Measurements from ENCODE around the gene HOXB1. TPM values are rescaled to one million over a fixed set of nuclear protein-coding genes. Genes with fewer than 3 reads are reported as not detected.

The HOXB1 gene
- polyA plus RNA-seq, 1 donor (not counting 4 experiments of a cell fraction or from before 2014, with no cell fraction given) = not detected

- Histone ChIP-seq H4K20me1 (ENCODE audit: control insufficient read depth, extremely low read depth, insufficient read depth, low read length) (no peaks in the 10 kb centered on the region), H3K9me3 (ENCODE audit: control insufficient read depth, low read depth, low read length) (no peaks in the 10 kb centered on the region), H3K4me2 (ENCODE audit: control insufficient read depth, extremely low read depth, insufficient read depth, low read depth, low read length) (no peak overlapping the region), H3K9me1 (ENCODE audit: control insufficient read depth, extremely low read depth, insufficient read depth, low read length) (no peaks in the 10 kb centered on the region), H3K27ac (ENCODE audit: control insufficient read depth, insufficient read depth, low read length) (no peak overlapping the region), H3K79me2 (ENCODE audit: control insufficient read depth, insufficient read depth, low read length) (no peaks in the 10 kb centered on the region), H3K4me1 (ENCODE audit: control insufficient read depth, extremely low read depth, insufficient read depth, low read length) (no peaks in the 10 kb centered on the region), H3K4me3 (ENCODE audit: control insufficient read depth in 2 of 3, extremely low read depth in 1 of 3, insufficient read depth in 2 of 3, low read depth in 1 of 3, low read length in 3 of 3) (no peak overlapping the region), H3K36me3 (ENCODE audit: control insufficient read depth in 2 of 2, extremely low read depth in 1 of 2, insufficient read depth in 2 of 2, low read length in 2 of 2) (no peaks in the 10 kb centered on the region), H3K9ac (ENCODE audit: control insufficient read depth, extremely low read depth, insufficient read depth, low read length) (no peak overlapping the region), H2AFZ (ENCODE audit: control insufficient read depth, low read length) (no peak overlapping the region), H3K27me3 (ENCODE audit: control insufficient read depth, extremely low read depth, insufficient read depth, low read length) (peaks cover 14% of the 10 kb centered on the region)
- TF ChIP-seq CTCF (optimal IDR thresholded peaks at IDR 0.05 in 1 of 3, IDR thresholded peaks at IDR 0.05 in 1 of 3, conservative IDR thresholded peaks at IDR 0.05 in 1 of 3; ENCODE audit: extremely low read depth in 1 of 3, insufficient read depth in 2 of 3, low read length in 3 of 3) (no peak), EZH2 (IDR thresholded peaks at IDR 0.05; ENCODE audit: low read length) (no peak)
- dilution Hi-C loops (cut with MboI; ENCODE audit: extremely low pct_ligation_motif_present, low sequenced_read_pairs) = no loop called here
- no peak for DNase-seq (ENCODE audit: low read depth, low spot score)
- no peak for FAIRE-seq
Measured at GRCh38 chr17:48522031-48522653, 8.7 kb downstream of the HOXB1 start.

- Histone ChIP-seq H4K20me1 (ENCODE audit: control insufficient read depth, extremely low read depth, insufficient read depth, low read length) (no peaks in the 10 kb centered on the region), H3K9me3 (ENCODE audit: control insufficient read depth, low read depth, low read length) (no peaks in the 10 kb centered on the region), H3K27me3 (ENCODE audit: control insufficient read depth, extremely low read depth, insufficient read depth, low read length) (peaks cover 16% of the 10 kb centered on the region), H3K79me2 (ENCODE audit: control insufficient read depth, insufficient read depth, low read length) (no peaks in the 10 kb centered on the region), H3K4me3 (ENCODE audit: control insufficient read depth in 2 of 3, extremely low read depth in 1 of 3, insufficient read depth in 2 of 3, low read depth in 1 of 3, low read length in 3 of 3) (no peak overlapping the region), H3K27ac (ENCODE audit: control insufficient read depth, insufficient read depth, low read length) (no peak overlapping the region), H2AFZ (ENCODE audit: control insufficient read depth, low read length) (no peak overlapping the region), H3K9ac (ENCODE audit: control insufficient read depth, extremely low read depth, insufficient read depth, low read length) (no peak overlapping the region), H3K9me1 (ENCODE audit: control insufficient read depth, extremely low read depth, insufficient read depth, low read length) (no peaks in the 10 kb centered on the region), H3K36me3 (ENCODE audit: control insufficient read depth in 2 of 2, extremely low read depth in 1 of 2, insufficient read depth in 2 of 2, low read length in 2 of 2) (no peaks in the 10 kb centered on the region), H3K4me1 (ENCODE audit: control insufficient read depth, extremely low read depth, insufficient read depth, low read length) (no peaks in the 10 kb centered on the region), H3K4me2 (ENCODE audit: control insufficient read depth, extremely low read depth, insufficient read depth, low read depth, low read length) (no peak overlapping the region)
- dilution Hi-C loops (cut with MboI; ENCODE audit: extremely low pct_ligation_motif_present, low sequenced_read_pairs) = no loop called here
- no peak for TF ChIP-seq CTCF (optimal IDR thresholded peaks at IDR 0.05 in 1 of 3, IDR thresholded peaks at IDR 0.05 in 1 of 3, conservative IDR thresholded peaks at IDR 0.05 in 1 of 3; ENCODE audit: extremely low read depth in 1 of 3, insufficient read depth in 2 of 3, low read length in 3 of 3)
- TF ChIP-seq EZH2 (IDR thresholded peaks at IDR 0.05; ENCODE audit: low read length) = no peak
- DNase-seq (ENCODE audit: low read depth, low spot score) = no peak
- no peak for FAIRE-seq
Measured at GRCh38 chr17:48520631-48521079, 10.2 kb downstream of the HOXB1 start.

Data from keratinocyte (primary cell).